Panc1 (cell line): ENCODE results near the gene HIPK2. TPM values are rescaled to one million over a fixed set of nuclear protein-coding genes. Genes with fewer than 3 reads are reported as not detected.

Source experiments
- ATAC-seq: fragments of 200-7000 bp; cut with Tn5 transposase; 2 replicates; pipeline ENCODE4 v1.9.1; 2020; ENCODE audit warnings: mild to moderate bottlenecking, moderate library complexity
- BruUV-seq: library from RNA; stranded (reverse); fragments of 400-500 nt; replicated peaks from 2 replicates; lab custom pipeline; 2021; lab: Mats Ljungman, UMichigan
- CTCF ChIA-PET: fragments of 300-600 bp; sonication (Branson Sonifier 250); formaldehyde crosslinking; loops from one replicate; lab custom pipeline; 2022; ENCODE audit warnings: antibody characterized with exemption; lab: Charles Lee
- POLR2A ChIA-PET: fragments of 300-600 bp; sonication (Branson Sonifier 250); formaldehyde crosslinking; loops from one replicate; lab custom pipeline; 2022; ENCODE audit warnings: antibody characterized with exemption; lab: Charles Lee
- DNase-seq: peaks from one replicate; pipeline ENCODE4 v3.0.0-alpha.2; 2010; ENCODE audit warnings: low read depth, low spot score
- H3K27ac ChIP-seq: 2 replicates; pipeline ENCODE4 v1.5.1; 2011; ENCODE audit warnings: mild to moderate bottlenecking, low read length, inconsistent platforms
- H3K27me3 ChIP-seq: fragments of 200-500 bp; sonication (Bioruptor generic); 2 replicates; pipeline ENCODE4 v1.6.0; 2014; ENCODE audit warnings: low read length, inconsistent platforms; ENCODE audit not compliant: control insufficient read depth, insufficient read depth
- H3K36me3 ChIP-seq: fragments of 200-500 bp; sonication (Bioruptor generic); 2 replicates; pipeline ENCODE4 v1.5.1; 2014; ENCODE audit warnings: inconsistent platforms, mild to moderate bottlenecking, low read length, moderate library complexity; ENCODE audit not compliant: control insufficient read depth, insufficient read depth
- H3K4me1 ChIP-seq: 2 replicates; pipeline ENCODE4 v1.5.1; 2011; ENCODE audit warnings: inconsistent platforms, mild to moderate bottlenecking, low read length, moderate library complexity; ENCODE audit not compliant: control insufficient read depth, insufficient read depth
- H3K4me3 ChIP-seq, 2 experiments: 2 replicates each; pipeline ENCODE4 v1.5.1; 2011 to 2012; ENCODE audit warnings: low read depth in 2 of 2, low read length in 2 of 2, mild to moderate bottlenecking in 2 of 2, inconsistent platforms in 1 of 2, moderate library complexity in 1 of 2
- H3K9me3 ChIP-seq: fragments of 200-500 bp; sonication (Bioruptor generic); 2 replicates; pipeline ENCODE4 v1.5.1; 2014; ENCODE audit warnings: low read depth, mild to moderate bottlenecking, inconsistent platforms, low read length, moderate library complexity; ENCODE audit not compliant: control insufficient read depth, insufficient read depth
- CTCF ChIP-seq: fragments of 450-650 bp; IDR thresholded peaks from 2 replicates; pipeline ENCODE4 v1.5.1; 2017; ENCODE audit warnings: mild to moderate bottlenecking
- POLR2AphosphoS5 ChIP-seq: IDR thresholded peaks from 2 replicates; pipeline ENCODE4 v1.6.1; 2012; ENCODE audit warnings: mild to moderate bottlenecking, low read depth, low read length, moderate library complexity
- SIN3A ChIP-seq: IDR thresholded peaks from 2 replicates; pipeline ENCODE4 v1.6.1; 2012; ENCODE audit warnings: low read depth, mild to moderate bottlenecking, low read length, moderate library complexity, borderline replicate concordance; ENCODE audit not compliant: insufficient read depth
- TCF7L2 ChIP-seq: IDR thresholded peaks from 2 replicates; pipeline ENCODE4 v1.6.1; 2011; ENCODE audit warnings: mild to moderate bottlenecking, low read depth, low read length, inconsistent platforms
- in situ Hi-C: cut with HindIII; loops from 2 replicates; pipeline ENCODE4 v1.10.0; 2016; ENCODE audit warnings: low sequenced_read_pairs, low pct_unique_long_range_greater_than_20kb
- intact Hi-C: fragments of 100-400 bp; cut with micrococcal nuclease; formaldehyde crosslinking; loops from one replicate; pipeline ENCODE4 v1.10.0; 2022; ENCODE audit not compliant: unreplicated experiment
- total RNA-seq: library from RNA; stranded (reverse); gene quantifications from one replicate; pipeline ENCODE4 v1.2.1, GENCODE V29; 2021; ENCODE audit not compliant: unreplicated experiment
- TF ChIP-seq, protein P1 (sequence below), 2 experiments: IDR thresholded peaks; 2 replicates each; pipeline ENCODE4 v1.6.1; 2011 to 2012; ENCODE audit warnings: low read depth in 2 of 2, control low read depth in 1 of 2, low read length in 1 of 2, mild to moderate bottlenecking in 1 of 2, moderate library complexity in 1 of 2; ENCODE audit not compliant: insufficient read depth in 1 of 2

The HIPK2 gene
- total RNA-seq, 1 experiment from 2014 or later, result 34.1 TPM

GRCh38 chr7:139737221-139738100 lies 40.3 kb downstream of the HIPK2 start:
- Histone ChIP-seq H3K27ac (peak overlapping the region; percentile 49), H3K27me3 (no peaks in the 10 kb centered on the region), H3K4me1 (peaks cover 53% of the 10 kb centered on the region), H3K4me3 (no peak overlapping the region), H3K9me3 (peaks cover 8% of the 10 kb centered on the region; the same call in 1 of the 2 replicates), H3K36me3 (no peaks in the 10 kb centered on the region)
- no peak for TF ChIP-seq TCF7L2
- TF ChIP-seq SIN3A, result no peak
- TF ChIP-seq POLR2AphosphoS5, result no peak
- TF ChIP-seq, protein P1, sequence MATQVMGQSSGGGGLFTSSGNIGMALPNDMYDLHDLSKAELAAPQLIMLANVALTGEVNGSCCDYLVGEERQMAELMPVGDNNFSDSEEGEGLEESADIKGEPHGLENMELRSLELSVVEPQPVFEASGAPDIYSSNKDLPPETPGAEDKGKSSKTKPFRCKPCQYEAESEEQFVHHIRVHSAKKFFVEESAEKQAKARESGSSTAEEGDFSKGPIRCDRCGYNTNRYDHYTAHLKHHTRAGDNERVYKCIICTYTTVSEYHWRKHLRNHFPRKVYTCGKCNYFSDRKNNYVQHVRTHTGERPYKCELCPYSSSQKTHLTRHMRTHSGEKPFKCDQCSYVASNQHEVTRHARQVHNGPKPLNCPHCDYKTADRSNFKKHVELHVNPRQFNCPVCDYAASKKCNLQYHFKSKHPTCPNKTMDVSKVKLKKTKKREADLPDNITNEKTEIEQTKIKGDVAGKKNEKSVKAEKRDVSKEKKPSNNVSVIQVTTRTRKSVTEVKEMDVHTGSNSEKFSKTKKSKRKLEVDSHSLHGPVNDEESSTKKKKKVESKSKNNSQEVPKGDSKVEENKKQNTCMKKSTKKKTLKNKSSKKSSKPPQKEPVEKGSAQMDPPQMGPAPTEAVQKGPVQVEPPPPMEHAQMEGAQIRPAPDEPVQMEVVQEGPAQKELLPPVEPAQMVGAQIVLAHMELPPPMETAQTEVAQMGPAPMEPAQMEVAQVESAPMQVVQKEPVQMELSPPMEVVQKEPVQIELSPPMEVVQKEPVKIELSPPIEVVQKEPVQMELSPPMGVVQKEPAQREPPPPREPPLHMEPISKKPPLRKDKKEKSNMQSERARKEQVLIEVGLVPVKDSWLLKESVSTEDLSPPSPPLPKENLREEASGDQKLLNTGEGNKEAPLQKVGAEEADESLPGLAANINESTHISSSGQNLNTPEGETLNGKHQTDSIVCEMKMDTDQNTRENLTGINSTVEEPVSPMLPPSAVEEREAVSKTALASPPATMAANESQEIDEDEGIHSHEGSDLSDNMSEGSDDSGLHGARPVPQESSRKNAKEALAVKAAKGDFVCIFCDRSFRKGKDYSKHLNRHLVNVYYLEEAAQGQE (IDR thresholded peaks at IDR 0.05; ENCODE audit: insufficient read depth in 1 of 2, low read depth in 2 of 2, low read length in 1 of 2), result no peak
- no peak for TF ChIP-seq CTCF
- ChIA-PET CTCF (no interaction called here), POLR2A (no interaction called here)
- intact Hi-C loops (no loop called here), in situ Hi-C loops (no loop called here)
- ATAC-seq (no peak), DNase-seq (no peak)
- no TSS peak for BruUV-seq

- Histone ChIP-seq H3K4me3 (no peak overlapping the region), H3K27me3 (no peaks in the 10 kb centered on the region), H3K36me3 (no peaks in the 10 kb centered on the region), H3K4me1 (peaks cover 50% of the 10 kb centered on the region), H3K9me3 (peaks cover 8% of the 10 kb centered on the region; the same call in 1 of the 2 replicates), H3K27ac (peak overlapping the region; percentile 54; the same call in 1 of the 2 replicates)
- ATAC-seq (no peak), DNase-seq (no peak)
- intact Hi-C loops (no loop called here), in situ Hi-C loops (no loop called here)
- ChIA-PET POLR2A (interaction anchor here (0.8 kb wide), 1 partner anchor 11 kb away, joined by 4 read pairs; no protein-coding TSS in a partner anchor), CTCF (no interaction called here)
- no TSS peak for BruUV-seq
- TF ChIP-seq, protein P1 (IDR thresholded peaks at IDR 0.05; ENCODE audit: insufficient read depth in 1 of 2, low read depth in 2 of 2, low read length in 1 of 2), result no peak
- no peak for TF ChIP-seq POLR2AphosphoS5
- TF ChIP-seq TCF7L2, result no peak
- no peak for TF ChIP-seq CTCF
- TF ChIP-seq SIN3A, result no peak
Measured at GRCh38 chr7:139735912-139736595, 41.7 kb downstream of the HIPK2 start.
